Osteocyte (in vitro differentiated cells): ENCODE measurements around the gene RAB27A. TPM values are rescaled to one million over a fixed set of nuclear protein-coding genes. Genes with fewer than 3 reads are reported as not detected.

Experiments used
- DNase-seq: peaks from one replicate; pipeline ENCODE4 v3.0.0; 2021; ENCODE audit warnings: mixed read lengths; ENCODE audit not compliant: unreplicated experiment; ENCODE audit errors: extremely low spot score
- H3K27ac Mint-ChIP-seq: one replicate; pipeline ENCODE4 v1.8.0; 2021; ENCODE audit warnings: mild to moderate bottlenecking, mixed read lengths; ENCODE audit not compliant: unreplicated experiment
- H3K27me3 Mint-ChIP-seq: one replicate; pipeline ENCODE4 v1.8.0; 2021; ENCODE audit warnings: mixed read lengths; ENCODE audit not compliant: unreplicated experiment
- H3K36me3 Mint-ChIP-seq: one replicate; pipeline ENCODE4 v1.8.0; 2021; ENCODE audit warnings: mixed read lengths; ENCODE audit not compliant: unreplicated experiment
- H3K4me1 Mint-ChIP-seq: one replicate; pipeline ENCODE4 v1.8.0; 2021; ENCODE audit warnings: mixed read lengths; ENCODE audit not compliant: unreplicated experiment
- H3K4me3 Mint-ChIP-seq: one replicate; pipeline ENCODE4 v1.8.0; 2021; ENCODE audit warnings: mild to moderate bottlenecking, moderate library complexity, mixed read lengths; ENCODE audit not compliant: unreplicated experiment
- H3K9me3 Mint-ChIP-seq: one replicate; pipeline ENCODE4 v1.8.0; 2021; ENCODE audit warnings: mixed read lengths; ENCODE audit not compliant: unreplicated experiment
- total RNA-seq: library from RNA; stranded (reverse); gene quantifications from 2 replicates; pipeline ENCODE4 v1.2.1, GENCODE V29; 2021
- TF ChIP-seq, protein P1 (sequence below): fragments of 200-600 bp; sonication (generic); IDR thresholded peaks from 2 replicates; pipeline ENCODE4 v1.5.0; 2021; ENCODE audit warnings: antibody characterized with exemption, mild to moderate bottlenecking, moderate library complexity

RAB27A gene
- total RNA-seq, 1 donor from 2014 or later = 12.4 TPM

DNA sequence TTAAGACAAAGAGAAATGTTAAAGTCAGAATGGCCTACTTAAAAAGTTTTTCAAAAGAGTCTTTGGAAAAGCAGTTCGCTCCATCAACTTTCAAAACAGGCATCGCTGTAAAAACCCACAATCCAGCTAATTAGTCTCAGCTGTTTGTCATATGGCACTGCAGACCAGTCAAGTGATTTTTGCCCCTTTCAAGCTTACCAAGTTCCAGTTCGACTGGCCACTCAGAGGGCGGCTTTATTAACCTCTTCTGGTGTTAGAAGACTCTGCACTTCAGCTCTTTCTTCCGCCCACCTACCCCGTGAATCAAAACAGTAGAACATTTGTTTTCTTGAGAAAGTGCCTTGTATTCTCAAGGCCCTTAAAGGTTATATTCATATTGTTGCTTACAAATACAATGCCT lies 19.3 kb downstream of the RAB27A start:
- no peak overlapping the region for H3K27ac Mint-ChIP-seq

DNA sequence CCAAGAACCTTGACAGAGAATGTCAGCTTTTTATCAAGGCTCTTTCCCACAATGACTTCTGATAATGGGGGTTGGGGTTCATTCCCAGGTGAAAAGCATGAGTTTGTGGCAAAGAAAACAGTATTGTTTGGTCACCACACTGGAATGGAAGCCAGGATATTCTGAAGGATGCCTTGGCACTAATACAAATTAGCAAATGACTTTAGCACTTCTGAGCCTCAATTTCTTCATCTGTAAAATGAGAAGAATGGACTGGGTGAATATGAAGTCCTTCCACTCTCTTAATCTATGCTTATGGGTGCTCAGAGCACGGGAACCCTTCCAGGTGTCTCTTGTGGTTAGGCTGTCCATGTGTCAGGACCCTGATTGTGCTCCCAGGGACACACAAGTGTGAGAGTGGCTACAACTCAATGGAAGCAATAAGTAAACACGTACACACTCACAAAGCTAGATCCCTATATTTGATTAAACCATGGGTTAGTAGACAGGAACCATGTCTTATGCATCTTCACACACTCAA lies 21.4 kb downstream of the RAB27A start:
- TF ChIP-seq, protein P1, sequence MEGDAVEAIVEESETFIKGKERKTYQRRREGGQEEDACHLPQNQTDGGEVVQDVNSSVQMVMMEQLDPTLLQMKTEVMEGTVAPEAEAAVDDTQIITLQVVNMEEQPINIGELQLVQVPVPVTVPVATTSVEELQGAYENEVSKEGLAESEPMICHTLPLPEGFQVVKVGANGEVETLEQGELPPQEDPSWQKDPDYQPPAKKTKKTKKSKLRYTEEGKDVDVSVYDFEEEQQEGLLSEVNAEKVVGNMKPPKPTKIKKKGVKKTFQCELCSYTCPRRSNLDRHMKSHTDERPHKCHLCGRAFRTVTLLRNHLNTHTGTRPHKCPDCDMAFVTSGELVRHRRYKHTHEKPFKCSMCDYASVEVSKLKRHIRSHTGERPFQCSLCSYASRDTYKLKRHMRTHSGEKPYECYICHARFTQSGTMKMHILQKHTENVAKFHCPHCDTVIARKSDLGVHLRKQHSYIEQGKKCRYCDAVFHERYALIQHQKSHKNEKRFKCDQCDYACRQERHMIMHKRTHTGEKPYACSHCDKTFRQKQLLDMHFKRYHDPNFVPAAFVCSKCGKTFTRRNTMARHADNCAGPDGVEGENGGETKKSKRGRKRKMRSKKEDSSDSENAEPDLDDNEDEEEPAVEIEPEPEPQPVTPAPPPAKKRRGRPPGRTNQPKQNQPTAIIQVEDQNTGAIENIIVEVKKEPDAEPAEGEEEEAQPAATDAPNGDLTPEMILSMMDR = no peak
- H3K27ac Mint-ChIP-seq = no peak overlapping the region
- no peaks in the 10 kb centered on the region for H3K27me3 Mint-ChIP-seq
- no peaks in the 10 kb centered on the region for H3K9me3 Mint-ChIP-seq
- peaks cover 4% of the 10 kb centered on the region for H3K36me3 Mint-ChIP-seq
- H3K4me3 Mint-ChIP-seq = no peak overlapping the region
- no peaks in the 10 kb centered on the region for H3K4me1 Mint-ChIP-seq
- no peak for DNase-seq

More for the DNA sequence above, 19.3 kb downstream of the RAB27A start:
- DNase-seq = no peak
- H3K4me1 Mint-ChIP-seq = no peaks in the 10 kb centered on the region
- TF ChIP-seq, protein P1 = no peak
- peaks cover 8% of the 10 kb centered on the region for H3K36me3 Mint-ChIP-seq
- no peaks in the 10 kb centered on the region for H3K9me3 Mint-ChIP-seq
- no peaks in the 10 kb centered on the region for H3K27me3 Mint-ChIP-seq
- no peak overlapping the region for H3K4me3 Mint-ChIP-seq

DNA sequence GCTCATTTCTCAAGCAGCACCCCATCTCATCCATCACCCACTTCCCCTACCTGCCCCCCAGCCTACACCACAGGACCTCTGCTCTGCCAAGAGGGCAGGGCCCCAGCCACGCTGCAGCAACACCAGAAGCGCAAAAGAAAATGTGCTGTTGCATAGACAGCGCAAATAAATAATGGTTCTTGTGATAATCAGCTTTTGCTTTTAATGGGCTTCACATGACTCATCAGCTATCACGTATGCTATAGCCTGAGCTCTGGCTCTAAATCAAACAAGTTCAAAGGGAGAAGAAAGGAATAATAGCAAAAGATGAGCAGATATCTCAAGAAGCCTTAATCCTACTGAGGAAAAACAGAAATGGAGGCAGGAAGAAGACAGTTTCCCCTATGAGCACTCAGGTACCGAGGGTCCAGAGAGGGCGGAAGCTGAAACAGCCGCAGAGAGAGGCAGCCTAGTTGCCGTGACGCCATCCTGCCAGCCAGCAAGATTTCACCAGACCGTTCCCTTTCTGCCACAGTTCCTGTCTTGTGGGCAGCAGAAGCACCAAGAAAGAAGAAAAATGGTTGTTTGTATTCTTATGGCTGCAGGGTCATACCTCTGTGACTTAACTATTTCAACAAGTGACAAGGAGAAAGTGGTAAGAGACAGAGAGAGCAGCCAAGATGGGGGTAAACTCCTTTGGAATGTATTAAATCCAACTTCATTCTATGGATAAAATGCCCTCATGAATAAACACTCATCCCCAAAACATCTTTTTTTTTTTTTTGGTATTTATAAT lies 22.0 kb downstream of the RAB27A start:
- Mint-ChIP-seq H3K36me3 (peaks cover 4% of the 10 kb centered on the region), H3K4me1 (no peaks in the 10 kb centered on the region), H3K27ac (no peak overlapping the region), H3K4me3 (no peak overlapping the region), H3K27me3 (no peaks in the 10 kb centered on the region), H3K9me3 (no peaks in the 10 kb centered on the region)
- no peak for DNase-seq
- TF ChIP-seq, protein P1 = no peak

DNA sequence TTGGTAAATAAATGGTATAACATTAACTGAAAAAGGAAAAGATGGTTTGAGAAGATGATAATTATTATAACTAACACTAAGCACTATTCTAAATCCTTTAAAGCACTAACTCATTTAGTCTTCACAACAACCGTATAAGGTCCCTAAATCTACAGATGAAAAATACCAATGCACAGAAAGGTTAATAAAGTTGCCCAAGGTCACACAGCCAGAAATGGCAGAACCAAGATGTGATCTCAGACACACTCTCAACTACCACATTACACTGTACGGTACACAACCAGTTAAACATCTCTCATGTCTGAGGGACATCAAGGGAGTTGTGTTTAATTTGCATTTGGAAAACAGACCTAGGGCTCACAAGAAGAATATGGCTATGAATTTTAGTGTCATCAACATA lies 23.1 kb downstream of the RAB27A start:
- peaks cover 4% of the 10 kb centered on the region for H3K36me3 Mint-ChIP-seq

DNA sequence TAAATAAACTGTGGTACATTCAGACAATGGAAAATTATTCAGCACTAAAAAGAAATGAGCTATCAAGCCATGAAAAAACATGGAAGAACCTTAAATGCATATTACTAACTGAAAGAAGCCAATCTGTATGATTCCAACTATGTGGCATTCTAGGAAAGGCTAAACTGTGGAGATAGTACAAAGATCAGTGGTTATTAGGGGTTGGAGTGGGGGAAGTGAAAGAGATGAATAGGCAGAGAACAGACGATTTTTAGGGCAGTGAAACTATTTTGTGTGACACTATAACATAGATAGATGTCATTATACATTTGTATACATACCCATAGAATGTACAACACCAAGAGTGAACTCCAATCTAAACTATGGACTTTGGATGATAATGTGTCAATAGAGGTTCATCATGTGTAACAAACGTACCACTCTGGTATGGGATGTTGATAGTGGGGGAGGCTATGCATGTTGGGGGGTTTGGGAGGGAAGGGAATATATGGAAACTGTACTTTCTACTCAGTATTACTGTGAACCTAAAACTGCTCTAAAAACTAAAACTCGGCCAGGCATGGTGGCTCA lies 29.0 kb downstream of the RAB27A start:
- H3K36me3 Mint-ChIP-seq = no peaks in the 10 kb centered on the region
- no peak overlapping the region for H3K4me3 Mint-ChIP-seq
- no peak for DNase-seq
- TF ChIP-seq, protein P1 = no peak
- no peaks in the 10 kb centered on the region for H3K9me3 Mint-ChIP-seq
- H3K27me3 Mint-ChIP-seq = no peaks in the 10 kb centered on the region
- H3K27ac Mint-ChIP-seq = no peak overlapping the region
- peaks cover 3% of the 10 kb centered on the region for H3K4me1 Mint-ChIP-seq

More for the DNA sequence above, 23.1 kb downstream of the RAB27A start:
- no peak for DNase-seq
- no peaks in the 10 kb centered on the region for H3K4me1 Mint-ChIP-seq
- no peak overlapping the region for H3K27ac Mint-ChIP-seq
- TF ChIP-seq, protein P1 = no peak
- no peaks in the 10 kb centered on the region for H3K9me3 Mint-ChIP-seq
- H3K27me3 Mint-ChIP-seq = no peaks in the 10 kb centered on the region
- H3K4me3 Mint-ChIP-seq = no peak overlapping the region
